AG04449 (cell line): ENCODE results near the gene SHB.

ENCODE experiments used
- CTCF ChIA-PET: fragments of 350-600 bp; formaldehyde crosslinking; extraction: SDS; loops from one replicate; lab custom pipeline; 2021; ENCODE audit warnings: antibody characterized with exemption; lab: Yijun Ruan, JAX
- POLR2A ChIA-PET: fragments of 400-600, 350-600 bp; formaldehyde crosslinking; extraction: SDS; loops from one replicate; lab custom pipeline; 2020; ENCODE audit warnings: antibody characterized with exemption, inconsistent platforms; lab: Yijun Ruan, JAX
- DNase-seq: peaks from one replicate; pipeline ENCODE4 v3.0.0-alpha.2; 2010; ENCODE audit warnings: low read depth, low spot score
- H3K4me3 ChIP-seq: 2 replicates; pipeline ENCODE4 v1.5.1; 2011; ENCODE audit warnings: low read depth, mild to moderate bottlenecking, control low read depth, low read length
- TF ChIP-seq, protein P1 (sequence below): IDR thresholded peaks from one replicate; pipeline ENCODE4 v1.5.1; 2011; ENCODE audit warnings: mild to moderate bottlenecking, moderate library complexity, low read length, control low read depth, inconsistent platforms; ENCODE audit not compliant: insufficient read depth; ENCODE audit errors: missing control alignments

The SHB gene

GRCh38 chr9:38003230-38003629 lies 65.8 kb downstream of the SHB start:
- ChIA-PET POLR2A (no interaction called here), CTCF (interaction anchor here (1.0 kb wide), 1 partner anchor 260 kb away, joined by 3 read pairs; no protein-coding TSS in a partner anchor)
- TF ChIP-seq, protein P1, sequence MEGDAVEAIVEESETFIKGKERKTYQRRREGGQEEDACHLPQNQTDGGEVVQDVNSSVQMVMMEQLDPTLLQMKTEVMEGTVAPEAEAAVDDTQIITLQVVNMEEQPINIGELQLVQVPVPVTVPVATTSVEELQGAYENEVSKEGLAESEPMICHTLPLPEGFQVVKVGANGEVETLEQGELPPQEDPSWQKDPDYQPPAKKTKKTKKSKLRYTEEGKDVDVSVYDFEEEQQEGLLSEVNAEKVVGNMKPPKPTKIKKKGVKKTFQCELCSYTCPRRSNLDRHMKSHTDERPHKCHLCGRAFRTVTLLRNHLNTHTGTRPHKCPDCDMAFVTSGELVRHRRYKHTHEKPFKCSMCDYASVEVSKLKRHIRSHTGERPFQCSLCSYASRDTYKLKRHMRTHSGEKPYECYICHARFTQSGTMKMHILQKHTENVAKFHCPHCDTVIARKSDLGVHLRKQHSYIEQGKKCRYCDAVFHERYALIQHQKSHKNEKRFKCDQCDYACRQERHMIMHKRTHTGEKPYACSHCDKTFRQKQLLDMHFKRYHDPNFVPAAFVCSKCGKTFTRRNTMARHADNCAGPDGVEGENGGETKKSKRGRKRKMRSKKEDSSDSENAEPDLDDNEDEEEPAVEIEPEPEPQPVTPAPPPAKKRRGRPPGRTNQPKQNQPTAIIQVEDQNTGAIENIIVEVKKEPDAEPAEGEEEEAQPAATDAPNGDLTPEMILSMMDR = no peak
- DNase-seq = no peak
- no peak overlapping the region for H3K4me3 ChIP-seq

DNA sequence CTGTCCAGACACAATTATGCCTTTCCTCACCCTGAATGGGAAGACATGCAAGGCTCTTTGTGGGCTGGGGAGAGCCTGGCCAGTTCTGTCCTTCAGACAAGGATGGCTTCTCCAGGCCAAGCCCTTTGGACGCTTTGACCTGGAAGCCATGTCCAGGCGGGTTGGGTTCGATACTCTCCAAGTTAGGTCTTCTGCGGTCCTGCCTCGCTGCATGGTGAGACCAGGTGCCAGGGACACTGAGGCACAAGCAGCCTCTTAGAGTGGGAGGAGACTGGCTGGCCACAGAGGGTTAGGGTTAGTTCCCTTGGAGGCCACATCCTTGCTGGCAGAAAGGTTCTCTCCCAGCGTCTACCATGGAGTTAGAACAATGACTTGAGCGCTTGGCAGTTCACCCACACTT lies 67.6 kb downstream of the SHB start:
- TF ChIP-seq, protein P1 = no peak
- H3K4me3 ChIP-seq = no peak overlapping the region
- ChIA-PET CTCF (no interaction called here), POLR2A (no interaction called here)
- DNase-seq = no peak

- no peak overlapping the region for H3K4me3 ChIP-seq
- ChIA-PET CTCF (no interaction called here), POLR2A (no interaction called here)
- TF ChIP-seq, protein P1 = no peak
- DNase-seq = no peak
Observed at GRCh38 chr9:38000735-38001134, 68.3 kb downstream of the SHB start.

GRCh38 chr9:38000332-38000731 lies 68.7 kb downstream of the SHB start:
- POLR2A ChIA-PET = no interaction called here
- H3K4me3 ChIP-seq = no peak overlapping the region

GRCh38 chr9:37999588-38000189 lies 69.3 kb downstream of the SHB start:
- no peak for DNase-seq
- H3K4me3 ChIP-seq = no peak overlapping the region
- ChIA-PET CTCF (interaction anchor here (0.9 to 1.7 kb wide), 5 partner anchors 9 to 88 kb away, joined by 3 to 6 read pairs (median 4); no protein-coding TSS in a partner anchor), POLR2A (interaction anchor here (1.1 kb wide), 1 partner anchor 69 kb away, joined by 3 read pairs; the partner anchor contains the start of gene SHB)
- TF ChIP-seq, protein P1 = no peak

More at GRCh38 chr9:38000332-38000731, 68.7 kb downstream of the SHB start:
- CTCF ChIA-PET = interaction anchor here (0.9 to 1.7 kb wide), 4 partner anchors 8 to 88 kb away, joined by 3 to 6 read pairs (median 4); no protein-coding TSS in a partner anchor
- TF ChIP-seq, protein P1 = no peak
- no peak for DNase-seq

DNA sequence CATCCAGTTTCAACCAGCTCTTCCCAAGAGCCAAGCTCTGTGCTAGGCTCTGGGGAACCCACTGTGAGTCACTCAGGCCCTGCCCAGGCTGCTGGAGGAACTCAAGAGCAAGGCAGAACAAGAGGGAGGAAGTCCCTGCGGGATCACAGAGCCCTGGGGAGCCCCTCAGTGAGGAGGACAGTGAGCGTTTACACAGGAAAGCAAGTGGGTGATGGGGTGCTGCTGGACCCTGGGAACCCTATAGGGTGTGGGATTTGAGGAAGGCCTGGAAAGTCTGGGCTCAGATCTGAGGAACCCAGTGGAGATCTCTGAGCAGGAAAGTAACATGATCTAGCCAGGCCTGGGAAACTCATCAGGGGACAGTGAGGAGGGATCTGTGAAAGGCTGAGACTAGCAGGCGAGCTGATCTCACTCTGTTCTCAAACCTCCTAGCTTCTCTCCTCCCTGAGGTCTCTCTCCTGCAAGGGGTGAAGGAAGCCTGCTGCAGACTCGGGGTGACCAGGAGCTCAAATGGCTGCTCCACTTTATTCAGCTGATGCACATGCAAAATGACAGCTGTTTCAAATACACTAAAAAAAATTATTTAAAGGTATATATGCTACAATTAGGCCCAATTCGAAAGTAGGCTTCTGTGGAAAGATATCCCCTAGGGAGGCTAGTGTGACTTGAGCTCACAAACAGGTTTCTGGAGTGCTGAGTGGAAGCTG lies 70.0 kb downstream of the SHB start:
- ChIA-PET CTCF (interaction anchor here (1.0 to 1.7 kb wide), 4 partner anchors 9 to 89 kb away, joined by 3 to 6 read pairs (median 4); no protein-coding TSS in a partner anchor), POLR2A (interaction anchor here (0.5 to 1.1 kb wide), 2 partner anchors 65 to 70 kb away, joined by 3 read pairs; partner anchors contain the start of gene SHB)
- TF ChIP-seq, protein P1 = no peak
- DNase-seq = no peak
- no peak overlapping the region for H3K4me3 ChIP-seq
